Right ventricle myocardium inferior (tissue), 1 donor: ENCODE results near the gene EEF2K. TPM values are rescaled to one million over a fixed set of nuclear protein-coding genes. Genes with fewer than 3 reads are reported as not detected.

Experiments used
- ATAC-seq: fragments of 200-7000 bp; cut with Tn5 transposase; one replicate; pipeline ENCODE4 v1.9.1; 2020; ENCODE audit warnings: mild to moderate bottlenecking, moderate library complexity
- DNase-seq: peaks from one replicate; pipeline ENCODE4 v3.0.0; 2021; ENCODE audit errors: missing footprints
- intact Hi-C: fragments of 100-400 bp; cut with DNase I; formaldehyde crosslinking; loops from one replicate; pipeline ENCODE4 v1.11.0; 2022
- total RNA-seq: library from RNA; stranded (reverse); fragmentation: NEBNext Ultra II Directional; extraction: Animal tissue kit (Norgen Biotek cat#: 25700); gene quantifications from one replicate; pipeline ENCODE4 v1.2.1, GENCODE V29; 2021
- donor health status: DM: no; HTN: yes; CAD: no; lungs with severe emphysema.

EEF2K gene
- total RNA-seq, 1 donor from 2014 or later: 28.8 TPM

DNA sequence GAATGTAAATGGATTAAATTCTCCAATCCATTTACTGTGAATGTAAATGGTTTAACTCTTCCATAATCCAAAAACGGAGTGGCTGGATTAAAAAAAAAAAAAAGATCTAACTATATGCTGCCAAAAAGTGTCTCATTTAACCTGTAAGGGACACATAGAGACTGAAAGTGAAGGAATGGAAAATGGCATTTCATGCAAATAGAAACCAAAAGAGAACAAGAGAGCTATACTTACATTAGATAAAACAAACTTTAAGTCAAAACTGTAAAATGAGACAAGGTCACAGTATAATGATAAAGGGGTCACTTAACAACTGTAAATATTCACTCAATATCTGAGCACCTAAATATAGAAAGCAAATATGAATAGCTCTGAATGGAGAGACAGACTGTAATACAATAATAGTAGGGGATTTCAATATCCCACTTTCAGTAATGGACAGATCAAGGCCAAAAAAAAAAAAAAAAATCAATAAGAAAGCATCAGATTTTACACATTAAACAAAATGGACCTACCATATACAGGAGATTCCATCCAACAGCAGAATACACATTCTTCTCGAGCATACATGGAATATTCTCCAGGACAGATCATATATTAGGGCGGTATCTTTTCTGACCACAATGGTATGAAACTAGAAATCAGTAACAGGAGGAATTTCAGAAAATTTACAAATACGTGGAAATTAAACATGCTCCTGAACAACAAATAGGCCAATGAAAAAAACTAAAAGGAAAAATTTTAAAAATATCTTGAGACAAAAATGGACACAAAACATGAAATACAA, 132.0 kb downstream of the EEF2K start:
- DNase-seq: no peak
- no peak for ATAC-seq
- intact Hi-C loops: no loop called here

Other genes starting within 250 kb of the EEF2K start
- not detected for gene PDZD9, start 205.2 kb upstream of the EEF2K start, total RNA-seq
- gene MOSMO, start 198.2 kb upstream of the EEF2K start, total RNA-seq: 9.9 TPM
- gene VWA3A, start 113.7 kb upstream of the EEF2K start, total RNA-seq: 0.81 TPM
- gene SDR42E2, start 43.8 kb upstream of the EEF2K start, total RNA-seq: not detected
- gene POLR3E, start 91.1 kb downstream of the EEF2K start, total RNA-seq: 36.4 TPM
- gene CDR2, start 168.3 kb downstream of the EEF2K start, total RNA-seq: 6.7 TPM